Neural crest cell (in vitro differentiated cells): ENCODE measurements around the gene GGACT. TPM values are rescaled to one million over a fixed set of nuclear protein-coding genes. Genes with fewer than 3 reads are reported as not detected.

ENCODE experiments used
- DNase-seq: peaks from one replicate; pipeline ENCODE4 v3.0.0; 2021; ENCODE audit warnings: low read depth, mixed read lengths, low spot score
- H3K27ac Mint-ChIP-seq: one replicate; pipeline ENCODE4 v1.8.0; 2021; ENCODE audit warnings: mild to moderate bottlenecking, mixed read lengths; ENCODE audit not compliant: unreplicated experiment
- H3K27me3 Mint-ChIP-seq: 2 replicates; pipeline ENCODE4 v1.8.0; 2021; ENCODE audit warnings: low read depth, mild to moderate bottlenecking, mixed read lengths
- H3K36me3 Mint-ChIP-seq: 2 replicates; pipeline ENCODE4 v1.8.0; 2021; ENCODE audit warnings: low read depth, mild to moderate bottlenecking, mixed read lengths
- H3K4me1 Mint-ChIP-seq: 2 replicates; pipeline ENCODE4 v1.8.0; 2021; ENCODE audit warnings: mixed read lengths
- H3K4me3 Mint-ChIP-seq: one replicate; pipeline ENCODE4 v1.8.0; 2021; ENCODE audit warnings: mild to moderate bottlenecking, mixed read lengths
- H3K9me3 Mint-ChIP-seq: 2 replicates; pipeline ENCODE4 v1.8.0; 2021; ENCODE audit warnings: mixed read lengths
- CTCF ChIP-seq: fragments of 200-600 bp; sonication (generic); conservative IDR thresholded peaks from 2 replicates; pipeline ENCODE4 v1.5.0; 2021; ENCODE audit warnings: antibody characterized with exemption, mild to moderate bottlenecking
- total RNA-seq: library from RNA; stranded (reverse); gene quantifications from 2 replicates; pipeline ENCODE4 v1.2.1, GENCODE V29; 2021

Gene GGACT
- total RNA-seq, 1 donor from 2014 or later, result 5.9 TPM

GRCh38 chr13:100519626-100520025 is 69.0 kb downstream of the GGACT start:
- Mint-ChIP-seq H3K27me3 (peaks cover 5% of the 10 kb centered on the region), H3K9me3 (no peaks in the 10 kb centered on the region), H3K36me3 (peaks cover 2% of the 10 kb centered on the region), H3K4me3 (no peak overlapping the region), H3K4me1 (peaks cover 35% of the 10 kb centered on the region), H3K27ac (no peak overlapping the region)
- no peak for DNase-seq
- no peak for TF ChIP-seq CTCF

- peaks cover 5% of the 10 kb centered on the region for H3K27me3 Mint-ChIP-seq
- no peak overlapping the region for H3K27ac Mint-ChIP-seq
- no peak for DNase-seq
- peaks cover 2% of the 10 kb centered on the region for H3K36me3 Mint-ChIP-seq
- no peak for TF ChIP-seq CTCF
- peak overlapping the region; percentile 41 for H3K4me3 Mint-ChIP-seq
- no peaks in the 10 kb centered on the region for H3K9me3 Mint-ChIP-seq
- H3K4me1 Mint-ChIP-seq, result peaks cover 46% of the 10 kb centered on the region
These were observed 70.1 kb downstream of the GGACT start for GRCh38 chr13:100518394-100519062.

- peaks cover 54% of the 10 kb centered on the region for H3K4me1 Mint-ChIP-seq
- no peaks in the 10 kb centered on the region for H3K9me3 Mint-ChIP-seq
- no peak overlapping the region for H3K27ac Mint-ChIP-seq
- no peak overlapping the region for H3K4me3 Mint-ChIP-seq
- H3K27me3 Mint-ChIP-seq, result peaks cover 5% of the 10 kb centered on the region
- DNase-seq, result no peak
- no peak for TF ChIP-seq CTCF
- H3K36me3 Mint-ChIP-seq, result peaks cover 2% of the 10 kb centered on the region
These were observed 70.9 kb downstream of the GGACT start for GRCh38 chr13:100517728-100518127.

GRCh38 chr13:100517135-100517534 is 71.5 kb downstream of the GGACT start:
- no peak overlapping the region for H3K4me3 Mint-ChIP-seq

GRCh38 chr13:100515410-100515800 is 73.2 kb downstream of the GGACT start:
- H3K4me3 Mint-ChIP-seq, result no peak overlapping the region
- H3K4me1 Mint-ChIP-seq, result peaks cover 59% of the 10 kb centered on the region

More at GRCh38 chr13:100517135-100517534, 71.5 kb downstream of the GGACT start:
- no peak overlapping the region for H3K27ac Mint-ChIP-seq
- H3K4me1 Mint-ChIP-seq, result peaks cover 57% of the 10 kb centered on the region
- H3K27me3 Mint-ChIP-seq, result peaks cover 5% of the 10 kb centered on the region
- no peak for DNase-seq
- peaks cover 2% of the 10 kb centered on the region for H3K36me3 Mint-ChIP-seq
- no peak for TF ChIP-seq CTCF
- no peaks in the 10 kb centered on the region for H3K9me3 Mint-ChIP-seq

More at GRCh38 chr13:100515410-100515800, 73.2 kb downstream of the GGACT start:
- no peak overlapping the region for H3K27ac Mint-ChIP-seq
- no peak for TF ChIP-seq CTCF
- no peak for DNase-seq
- H3K27me3 Mint-ChIP-seq, result peaks cover 3% of the 10 kb centered on the region
- H3K36me3 Mint-ChIP-seq, result no peaks in the 10 kb centered on the region
- H3K9me3 Mint-ChIP-seq, result no peaks in the 10 kb centered on the region
